ENCODE measurements around the gene KCNQ1. TPM values are rescaled to one million over a fixed set of nuclear protein-coding genes. Genes with fewer than 3 reads are reported as not detected.

The KCNQ1 gene
- polyA plus RNA-seq, 10 donors, result 1.2 to 3.6 (median 2.4) TPM

GRCh38 chr11:2775083-2775625, 330.3 kb downstream of the KCNQ1 start:
- no peak for DNase-seq

GRCh38 chr11:2775626-2776350, 331.0 kb downstream of the KCNQ1 start:
- no peak for DNase-seq

- no peak for DNase-seq
These were observed 331.7 kb downstream of the KCNQ1 start for GRCh38 chr11:2776351-2777061.

- no peak for DNase-seq
These were observed 332.6 kb downstream of the KCNQ1 start for GRCh38 chr11:2777386-2777785.

- no peak for DNase-seq
These were observed 333.2 kb downstream of the KCNQ1 start for GRCh38 chr11:2777871-2778629.

- peak; percentile 57 to 81 (median 76) for DNase-seq
These were observed 334.1 kb downstream of the KCNQ1 start for GRCh38 chr11:2778630-2779498.

- no peak for DNase-seq
These were observed 334.7 kb downstream of the KCNQ1 start for GRCh38 chr11:2779499-2779980.

GRCh38 chr11:2779981-2780849, 335.4 kb downstream of the KCNQ1 start:
- DNase-seq, result peak; percentile 41 to 85 (median 42)

GRCh38 chr11:2780850-2781407, 336.1 kb downstream of the KCNQ1 start:
- no peak for DNase-seq

GRCh38 chr11:2781408-2782274, 336.8 kb downstream of the KCNQ1 start:
- DNase-seq, result no peak

GRCh38 chr11:2782769-2783168, 338.0 kb downstream of the KCNQ1 start:
- no peak for DNase-seq

GRCh38 chr11:2783536-2784082, 338.8 kb downstream of the KCNQ1 start:
- DNase-seq, result no peak

GRCh38 chr11:2787816-2788167, 343.0 kb downstream of the KCNQ1 start:
- no peak for DNase-seq

GRCh38 chr11:2788168-2789071, 343.6 kb downstream of the KCNQ1 start:
- no peak for DNase-seq

GRCh38 chr11:2789331-2789730, 344.5 kb downstream of the KCNQ1 start:
- no peak for DNase-seq

GRCh38 chr11:2789791-2790567, 345.2 kb downstream of the KCNQ1 start:
- no peak for DNase-seq

- no peak for DNase-seq
These were observed 345.7 kb downstream of the KCNQ1 start for GRCh38 chr11:2790568-2790921.

Measured in muscle of back (tissue), 11 donors.